HepG2 (cell line): ENCODE data around the gene CSDE1. TPM values are rescaled to one million over a fixed set of nuclear protein-coding genes. Genes with fewer than 3 reads are reported as not detected.

ENCODE experiments used
- ATAC-seq: fragments of 200-7000 bp; cut with Tn5 transposase; 3 replicates; pipeline ENCODE4 v1.9.1; 2020; ENCODE audit warnings: mild to moderate bottlenecking, moderate library complexity
- BruUV-seq: library from RNA; stranded (reverse); fragments of 400-500 nt; replicated peaks from 2 replicates; lab custom pipeline; 2021; lab: Mats Ljungman, UMichigan
- CTCF ChIA-PET: fragments of 300-600 bp; formaldehyde crosslinking; extraction: SDS; loops from one replicate; lab custom pipeline; 2021; ENCODE audit warnings: low total read pairs, inconsistent platforms, low intra/inter-chr PET ratio; lab: Yijun Ruan, JAX
- POLR2A ChIA-PET: fragments of 350-600 bp; sonication (Branson Sonifier 250); formaldehyde crosslinking; loops from one replicate; lab custom pipeline; 2020; ENCODE audit warnings: antibody characterized with exemption, inconsistent platforms; lab: Yijun Ruan, JAX
- DNase-seq: peaks from one replicate; pipeline ENCODE4 v3.0.0-alpha.2; 2015; ENCODE audit warnings: low spot score
- FAIRE-seq: peaks from 3 replicates; lab custom pipeline; 2011; peaks lifted over from hg19 to GRCh38; lab: Jason Lieb, UNC
- H2AFZ ChIP-seq: one replicate; pipeline ENCODE4 v1.6.1; 2011; ENCODE audit warnings: low read length, inconsistent platforms
- H3K27ac ChIP-seq: fragments of 300-600 bp; 3 replicates; pipeline ENCODE4 v1.8.0; 2011; ENCODE audit warnings: mixed run types, mild to moderate bottlenecking, mixed read lengths, low read length, inconsistent platforms; ENCODE audit not compliant: insufficient read depth; ENCODE audit errors: extremely low read length
- H3K27me3 ChIP-seq, 2 experiments: fragments of 200-600 bp in 1 of 2; 2 replicates in 1 of 2; 3 replicates in 1 of 2; pipeline versions ENCODE4 v1.6.0 to v1.8.0; 2011; ENCODE audit warnings: low read length in 2 of 2, mild to moderate bottlenecking in 2 of 2, moderate library complexity in 2 of 2, inconsistent platforms in 1 of 2; ENCODE audit not compliant: insufficient read depth in 2 of 2, control insufficient read depth in 1 of 2
- H3K36me3 ChIP-seq, 2 experiments: fragments of 200-600 bp in 1 of 2; replicated peaks in 1 of 2; 2 replicates in 1 of 2; 3 replicates in 1 of 2; pipeline versions ENCODE4 v1.5.1 to v1.8.0; 2011; ENCODE audit warnings: low read length in 2 of 2, inconsistent platforms in 1 of 2; ENCODE audit not compliant: insufficient read depth in 2 of 2, control insufficient read depth in 1 of 2
- H3K4me1 ChIP-seq: 2 replicates; pipeline ENCODE4 v1.5.1; 2012; ENCODE audit warnings: low read length, inconsistent platforms; ENCODE audit not compliant: insufficient read depth
- H3K4me2 ChIP-seq: 2 replicates; pipeline ENCODE4 v1.6.0; 2011; ENCODE audit warnings: low read depth, low read length, inconsistent platforms
- H3K4me3 ChIP-seq, 3 experiments: fragments of 200-600 bp in 1 of 3; sonication (generic), shearing (Covaris generic) in 1 of 3; replicated peaks in 1 of 3; 2 replicates each; pipeline ENCODE4 v1.5.1; 2011 to 2016; ENCODE audit warnings: low read length in 3 of 3, inconsistent platforms in 2 of 3, low read depth in 2 of 3, mild to moderate bottlenecking in 2 of 3, control low read depth in 1 of 3, mixed read lengths in 1 of 3; ENCODE audit not compliant: insufficient read depth in 1 of 3
- H3K79me2 ChIP-seq: one replicate; pipeline ENCODE4 v1.6.1; 2011; ENCODE audit warnings: low read length, inconsistent platforms; ENCODE audit not compliant: insufficient read depth
- H3K9ac ChIP-seq: 2 replicates; pipeline ENCODE4 v1.6.0; 2011; ENCODE audit warnings: mild to moderate bottlenecking, low read depth, low read length, inconsistent platforms; ENCODE audit not compliant: insufficient read depth
- H3K9me3 ChIP-seq: 2 replicates; pipeline ENCODE4 v1.5.1; 2012; ENCODE audit warnings: mild to moderate bottlenecking, low read length
- H4K20me1 ChIP-seq: 2 replicates; pipeline ENCODE4 v1.6.0; 2011; ENCODE audit warnings: inconsistent platforms, mild to moderate bottlenecking, low read length, moderate library complexity; ENCODE audit not compliant: insufficient read depth
- ATAD3A ChIP-seq: sonication (generic); formaldehyde crosslinking; IDR thresholded peaks from 2 replicates; pipeline ENCODE4 v1.4.0; 2020; ENCODE audit warnings: missing genetic modification reagents
- DPF2 ChIP-seq: sonication (generic); formaldehyde crosslinking; IDR thresholded peaks from 2 replicates; pipeline ENCODE4 v1.4.0; 2020; ENCODE audit warnings: mild to moderate bottlenecking, low read depth, missing genetic modification reagents, borderline replicate concordance
- PAX8 ChIP-seq: sonication (generic); formaldehyde crosslinking; IDR thresholded peaks from 2 replicates; pipeline ENCODE4 v1.8.0; 2022; ENCODE audit warnings: mild to moderate bottlenecking, missing genetic modification reagents, borderline replicate concordance
- SP4 ChIP-seq: sonication (generic); formaldehyde crosslinking; IDR thresholded peaks from 2 replicates; pipeline ENCODE4 v1.8.1; 2023; ENCODE audit warnings: mild to moderate bottlenecking, missing genetic modification reagents
- TCF7 ChIP-seq: sonication (generic); IDR thresholded peaks from 2 replicates; pipeline ENCODE4 v1.6.1; 2016; ENCODE audit warnings: antibody characterized with exemption, low read depth
- ZBTB21 ChIP-seq: sonication (generic); formaldehyde crosslinking; IDR thresholded peaks from 2 replicates; pipeline ENCODE4 v1.4.0; 2020; ENCODE audit warnings: missing genetic modification reagents
- ZFP62 ChIP-seq: sonication (generic); formaldehyde crosslinking; IDR thresholded peaks from 2 replicates; pipeline ENCODE4 v1.4.0; 2020; ENCODE audit warnings: missing genetic modification reagents
- WGBS: methylation state at CpG from one replicate; pipeline ENCODE4 v1.1.6; 2017; ENCODE audit warnings: low lambda C conversion rate; 5-methylcytosine and 5-hydroxymethylcytosine counted together
- in situ Hi-C: cut with HindIII; loops from 2 replicates; pipeline ENCODE4 v1.10.0; 2017; ENCODE audit warnings: low pct_unique_long_range_greater_than_20kb; ENCODE audit not compliant: extremely low pct_ligation_motif_present
- intact Hi-C: fragments of 100-400 bp; cut with micrococcal nuclease; formaldehyde crosslinking; loops from one replicate; pipeline ENCODE4 v1.10.0; 2022; ENCODE audit not compliant: unreplicated experiment
- polyA plus RNA-seq, 8 experiments: library from polyadenylated mRNA; depleted of rRNA in 3 of 8; stranded (reverse) in 7 of 8; unstranded in 1 of 8; fragments of >200 nt; fragmentation: Illumina TruSeq in 4 of 8; extraction: Trizol in 4 of 8; gene quantifications; 2 replicates each; pipeline versions ENCODE4 v1.2.1 to v1.2.3, GENCODE V29; 2011 to 2016; ENCODE audit warnings: low read depth in 4 of 8, missing spikeins in 1 of 8, mixed read lengths in 1 of 8; ENCODE audit not compliant: insufficient read depth in 1 of 8
- total RNA-seq, 5 experiments: library from RNA; depleted of rRNA; stranded (reverse); fragments of >200 nt; fragmentation: Illumina TruSeq; extraction: Trizol; gene quantifications; 2 replicates each; pipeline ENCODE4 v1.2.3, GENCODE V29; 2016; ENCODE audit warnings: low read depth in 1 of 5
- TF ChIP-seq, protein P1 (sequence below): sonication (generic); formaldehyde crosslinking; IDR thresholded peaks from 2 replicates; pipeline ENCODE4 v1.5.1; 2020; ENCODE audit warnings: mild to moderate bottlenecking, missing genetic modification reagents, borderline replicate concordance
- TF ChIP-seq, protein P2 (sequence below): sonication (generic); formaldehyde crosslinking; IDR thresholded peaks from 2 replicates; pipeline ENCODE4 v1.5.1; 2020; ENCODE audit warnings: missing genetic modification reagents, mild to moderate bottlenecking, borderline replicate concordance
- TF ChIP-seq, protein P3 (sequence below): sonication (generic); formaldehyde crosslinking; IDR thresholded peaks from 2 replicates; pipeline ENCODE4 v1.8.1; 2023; ENCODE audit warnings: missing genetic modification reagents, inconsistent platforms, borderline replicate concordance
- TF ChIP-seq, protein P4 (sequence below): sonication (generic); formaldehyde crosslinking; IDR thresholded peaks from 2 replicates; pipeline ENCODE4 v1.4.0; 2020; ENCODE audit warnings: mild to moderate bottlenecking, low read depth, missing genetic modification reagents

The CSDE1 gene
- total and polyA plus RNA-seq, 2 of the 13 experiments (the other 11 are each of a cell fraction or from before 2014, with no cell fraction given), result 150 to 313 TPM

DNA sequence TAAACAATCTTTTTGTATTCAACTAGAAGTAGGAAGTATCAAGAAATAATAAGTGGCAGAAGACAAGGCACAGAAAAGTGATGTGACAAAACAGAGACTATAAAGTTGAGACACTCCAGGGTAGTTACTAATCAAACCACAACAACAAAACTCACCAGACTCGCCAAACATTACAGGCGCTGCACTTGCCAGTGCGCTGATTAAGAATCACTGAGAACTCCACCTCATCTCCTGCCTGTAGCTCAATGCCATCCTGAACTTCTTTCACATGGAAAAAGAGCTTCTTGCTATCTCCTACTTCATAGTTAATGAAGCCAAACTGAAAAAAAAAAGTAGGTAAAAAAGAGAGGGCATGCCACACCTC, 38.4 kb downstream of the CSDE1 start (continued):
- TF ChIP-seq, protein P1, sequence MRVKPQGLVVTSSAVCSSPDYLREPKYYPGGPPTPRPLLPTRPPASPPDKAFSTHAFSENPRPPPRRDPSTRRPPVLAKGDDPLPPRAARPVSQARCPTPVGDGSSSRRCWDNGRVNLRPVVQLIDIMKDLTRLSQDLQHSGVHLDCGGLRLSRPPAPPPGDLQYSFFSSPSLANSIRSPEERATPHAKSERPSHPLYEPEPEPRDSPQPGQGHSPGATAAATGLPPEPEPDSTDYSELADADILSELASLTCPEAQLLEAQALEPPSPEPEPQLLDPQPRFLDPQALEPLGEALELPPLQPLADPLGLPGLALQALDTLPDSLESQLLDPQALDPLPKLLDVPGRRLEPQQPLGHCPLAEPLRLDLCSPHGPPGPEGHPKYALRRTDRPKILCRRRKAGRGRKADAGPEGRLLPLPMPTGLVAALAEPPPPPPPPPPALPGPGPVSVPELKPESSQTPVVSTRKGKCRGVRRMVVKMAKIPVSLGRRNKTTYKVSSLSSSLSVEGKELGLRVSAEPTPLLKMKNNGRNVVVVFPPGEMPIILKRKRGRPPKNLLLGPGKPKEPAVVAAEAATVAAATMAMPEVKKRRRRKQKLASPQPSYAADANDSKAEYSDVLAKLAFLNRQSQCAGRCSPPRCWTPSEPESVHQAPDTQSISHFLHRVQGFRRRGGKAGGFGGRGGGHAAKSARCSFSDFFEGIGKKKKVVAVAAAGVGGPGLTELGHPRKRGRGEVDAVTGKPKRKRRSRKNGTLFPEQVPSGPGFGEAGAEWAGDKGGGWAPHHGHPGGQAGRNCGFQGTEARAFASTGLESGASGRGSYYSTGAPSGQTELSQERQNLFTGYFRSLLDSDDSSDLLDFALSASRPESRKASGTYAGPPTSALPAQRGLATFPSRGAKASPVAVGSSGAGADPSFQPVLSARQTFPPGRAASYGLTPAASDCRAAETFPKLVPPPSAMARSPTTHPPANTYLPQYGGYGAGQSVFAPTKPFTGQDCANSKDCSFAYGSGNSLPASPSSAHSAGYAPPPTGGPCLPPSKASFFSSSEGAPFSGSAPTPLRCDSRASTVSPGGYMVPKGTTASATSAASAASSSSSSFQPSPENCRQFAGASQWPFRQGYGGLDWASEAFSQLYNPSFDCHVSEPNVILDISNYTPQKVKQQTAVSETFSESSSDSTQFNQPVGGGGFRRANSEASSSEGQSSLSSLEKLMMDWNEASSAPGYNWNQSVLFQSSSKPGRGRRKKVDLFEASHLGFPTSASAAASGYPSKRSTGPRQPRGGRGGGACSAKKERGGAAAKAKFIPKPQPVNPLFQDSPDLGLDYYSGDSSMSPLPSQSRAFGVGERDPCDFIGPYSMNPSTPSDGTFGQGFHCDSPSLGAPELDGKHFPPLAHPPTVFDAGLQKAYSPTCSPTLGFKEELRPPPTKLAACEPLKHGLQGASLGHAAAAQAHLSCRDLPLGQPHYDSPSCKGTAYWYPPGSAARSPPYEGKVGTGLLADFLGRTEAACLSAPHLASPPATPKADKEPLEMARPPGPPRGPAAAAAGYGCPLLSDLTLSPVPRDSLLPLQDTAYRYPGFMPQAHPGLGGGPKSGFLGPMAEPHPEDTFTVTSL, result no peak
- no peak for TF ChIP-seq DPF2 (CRISPR knock-in tag)

DNA sequence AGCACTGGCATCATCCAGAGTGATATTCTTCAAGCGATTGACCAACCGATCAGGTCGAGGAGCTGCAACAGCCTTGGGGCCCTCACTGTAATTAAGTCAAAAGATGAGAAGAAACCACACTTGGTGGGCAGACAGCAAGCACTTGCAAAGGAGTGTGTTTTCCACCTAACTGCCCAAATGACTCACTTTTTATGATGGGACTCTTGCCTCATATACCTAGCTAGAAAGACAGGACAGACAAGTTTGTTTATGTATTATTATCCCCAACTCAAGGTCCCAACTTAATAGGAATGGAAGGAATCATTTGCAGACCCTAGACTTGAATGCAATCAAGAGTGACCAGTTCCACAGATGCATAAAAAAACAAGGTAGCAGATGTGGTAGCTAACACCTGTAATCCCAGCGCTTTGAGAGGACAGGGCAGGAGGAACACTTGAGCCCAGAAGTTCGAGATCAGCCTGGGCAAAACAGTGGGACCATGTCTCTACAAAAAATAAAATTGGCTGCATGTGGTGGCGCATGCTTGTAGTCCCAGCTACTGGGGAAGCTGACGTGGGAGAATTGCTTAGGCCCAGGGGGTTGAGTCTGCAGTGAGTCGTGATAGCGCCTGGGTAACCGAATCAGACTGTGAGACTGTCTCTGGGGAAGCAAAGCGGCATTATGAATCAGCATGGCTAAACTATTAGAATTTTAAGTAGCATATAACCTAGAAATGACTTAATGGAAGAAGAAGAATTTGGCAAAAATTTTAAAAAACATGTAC, 38.9 kb downstream of the CSDE1 start:
- intact Hi-C loops, result loop anchor here (5.0 kb wide), 1 partner anchor 38 kb away; the partner anchor contains the start of gene CSDE1
- Histone ChIP-seq H3K79me2 (peaks cover 26% of the 10 kb centered on the region), H3K9me3 (no peaks in the 10 kb centered on the region), H3K4me2 (no peak overlapping the region), H3K4me1 (peaks cover 36% of the 10 kb centered on the region), H3K4me3 (no peak overlapping the region), H3K36me3 (peaks cover 14 to 65% of the 10 kb centered on the region in 2 experiments), H3K27me3 (no peaks in the 10 kb centered on the region; a peak in 1 of 5 replicates), H4K20me1 (no peaks in the 10 kb centered on the region), H2AFZ (no peak overlapping the region), H3K9ac (no peak overlapping the region), H3K27ac (no peak overlapping the region)
- no peak for ATAC-seq
- POLR2A ChIA-PET, result no interaction called here
- BruUV-seq, result no TSS peak
- DNase-seq, result no peak
- CTCF ChIA-PET, result no interaction called here
- no peak for FAIRE-seq
- in situ Hi-C loops, result loop anchor here (5.0 kb wide), 1 partner anchor 33 kb away; no protein-coding TSS in a partner anchor
- WGBS, result 97% methylated on average over 11 of the region's 11 CpGs
- TF ChIP-seq PAX8 (CRISPR knock-in tag) (no peak), ZFP62 (CRISPR knock-in tag) (no peak), SP4 (CRISPR knock-in tag) (no peak), TCF7 (no peak), ZBTB21 (CRISPR knock-in tag) (no peak), ATAD3A (CRISPR knock-in tag) (no peak)
- TF ChIP-seq, protein P2, sequence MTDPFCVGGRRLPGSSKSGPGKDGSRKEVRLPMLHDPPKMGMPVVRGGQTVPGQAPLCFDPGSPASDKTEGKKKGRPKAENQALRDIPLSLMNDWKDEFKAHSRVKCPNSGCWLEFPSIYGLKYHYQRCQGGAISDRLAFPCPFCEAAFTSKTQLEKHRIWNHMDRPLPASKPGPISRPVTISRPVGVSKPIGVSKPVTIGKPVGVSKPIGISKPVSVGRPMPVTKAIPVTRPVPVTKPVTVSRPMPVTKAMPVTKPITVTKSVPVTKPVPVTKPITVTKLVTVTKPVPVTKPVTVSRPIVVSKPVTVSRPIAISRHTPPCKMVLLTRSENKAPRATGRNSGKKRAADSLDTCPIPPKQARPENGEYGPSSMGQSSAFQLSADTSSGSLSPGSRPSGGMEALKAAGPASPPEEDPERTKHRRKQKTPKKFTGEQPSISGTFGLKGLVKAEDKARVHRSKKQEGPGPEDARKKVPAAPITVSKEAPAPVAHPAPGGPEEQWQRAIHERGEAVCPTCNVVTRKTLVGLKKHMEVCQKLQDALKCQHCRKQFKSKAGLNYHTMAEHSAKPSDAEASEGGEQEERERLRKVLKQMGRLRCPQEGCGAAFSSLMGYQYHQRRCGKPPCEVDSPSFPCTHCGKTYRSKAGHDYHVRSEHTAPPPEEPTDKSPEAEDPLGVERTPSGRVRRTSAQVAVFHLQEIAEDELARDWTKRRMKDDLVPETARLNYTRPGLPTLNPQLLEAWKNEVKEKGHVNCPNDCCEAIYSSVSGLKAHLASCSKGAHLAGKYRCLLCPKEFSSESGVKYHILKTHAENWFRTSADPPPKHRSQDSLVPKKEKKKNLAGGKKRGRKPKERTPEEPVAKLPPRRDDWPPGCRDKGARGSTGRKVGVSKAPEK, result no peak
- TF ChIP-seq, protein P3, sequence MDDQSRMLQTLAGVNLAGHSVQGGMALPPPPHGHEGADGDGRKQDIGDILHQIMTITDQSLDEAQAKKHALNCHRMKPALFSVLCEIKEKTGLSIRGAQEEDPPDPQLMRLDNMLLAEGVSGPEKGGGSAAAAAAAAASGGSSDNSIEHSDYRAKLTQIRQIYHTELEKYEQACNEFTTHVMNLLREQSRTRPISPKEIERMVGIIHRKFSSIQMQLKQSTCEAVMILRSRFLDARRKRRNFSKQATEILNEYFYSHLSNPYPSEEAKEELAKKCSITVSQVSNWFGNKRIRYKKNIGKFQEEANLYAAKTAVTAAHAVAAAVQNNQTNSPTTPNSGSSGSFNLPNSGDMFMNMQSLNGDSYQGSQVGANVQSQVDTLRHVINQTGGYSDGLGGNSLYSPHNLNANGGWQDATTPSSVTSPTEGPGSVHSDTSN (CRISPR knock-in tag), result no peak
- TF ChIP-seq, protein P4, sequence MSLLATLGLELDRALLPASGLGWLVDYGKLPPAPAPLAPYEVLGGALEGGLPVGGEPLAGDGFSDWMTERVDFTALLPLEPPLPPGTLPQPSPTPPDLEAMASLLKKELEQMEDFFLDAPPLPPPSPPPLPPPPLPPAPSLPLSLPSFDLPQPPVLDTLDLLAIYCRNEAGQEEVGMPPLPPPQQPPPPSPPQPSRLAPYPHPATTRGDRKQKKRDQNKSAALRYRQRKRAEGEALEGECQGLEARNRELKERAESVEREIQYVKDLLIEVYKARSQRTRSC (CRISPR knock-in tag), result no peak
